ENCODE measurements around the gene EDAR. TPM values are rescaled to one million over a fixed set of nuclear protein-coding genes. Genes with fewer than 3 reads are reported as not detected.

EDAR gene
- total RNA-seq (under 1 TPM in 1 of 4 donors, not detected in 3; 0.09 TPM), polyA plus RNA-seq (not detected)
- long read RNA-seq, donor 1, result 0 reads
- long read RNA-seq, donor 2, result 0 reads
- long read RNA-seq, donor 3, result 0 reads
- long read RNA-seq, donor 4, result 0 reads

- intact Hi-C loops (cut with DNase I), result loop anchor here in 2 of 4 donors (5.0 to 10.0 kb wide), 3 partner anchors 62 to 134 kb away; no protein-coding TSS in a partner anchor
- Histone ChIP-seq H3K4me3 (ENCODE audit: low read length) (no peak within 1 kb of the TSS), H3K27me3 (ENCODE audit: control insufficient read depth, insufficient read depth) (no peaks in the 10 kb centered on the region), H3K9me3 (ENCODE audit: control insufficient read depth, low read length) (no peaks in the 10 kb centered on the region), H3K4me1 (ENCODE audit: control insufficient read depth, insufficient read depth, low read length) (no peaks in the 10 kb centered on the region), H3K27ac (ENCODE audit: low read length) (no peak within 1 kb of the TSS)
- WGBS, result 27% methylated on average over 20 of the region's 20 CpGs
- peak in 1 of 3 donors; percentile 45 for DNase-seq
- ATAC-seq, result peak; percentile 81 to 89
Observed at GRCh38 chr2:108988796-108989713, at the start of gene EDAR. EDAR (minus strand) TSS chr2:108989220; CDS start chr2:108931014, 58,206 bp downstream.

- WGBS, result 96% methylated on average over 6 of the region's 6 CpGs
- Histone ChIP-seq H3K27ac (ENCODE audit: low read length) (no peak overlapping the region), H3K9me3 (ENCODE audit: control insufficient read depth, low read length) (no peaks in the 10 kb centered on the region), H3K4me1 (ENCODE audit: control insufficient read depth, insufficient read depth, low read length) (no peaks in the 10 kb centered on the region), H3K27me3 (ENCODE audit: control insufficient read depth, insufficient read depth) (no peaks in the 10 kb centered on the region), H3K4me3 (ENCODE audit: low read length) (no peak overlapping the region)
- DNase-seq, result no peak
- intact Hi-C loops (cut with DNase I), result no loop called here
- no peak for ATAC-seq
Observed at GRCh38 chr2:109033171-109033570, 44.2 kb upstream of the EDAR start.

- DNase-seq (no peak), ATAC-seq (peak in 1 of 2 donors; percentile 23)
- Histone ChIP-seq H3K9me3 (ENCODE audit: control insufficient read depth, low read length) (no peaks in the 10 kb centered on the region), H3K4me1 (ENCODE audit: control insufficient read depth, insufficient read depth, low read length) (no peaks in the 10 kb centered on the region), H3K4me3 (ENCODE audit: low read length) (peak overlapping the region; percentile 59), H3K27me3 (ENCODE audit: control insufficient read depth, insufficient read depth) (no peaks in the 10 kb centered on the region), H3K27ac (ENCODE audit: low read length) (no peak overlapping the region)
- 61% methylated on average over 9 of the region's 9 CpGs for WGBS
- intact Hi-C loops (cut with DNase I), result no loop called here
Observed at GRCh38 chr2:109032229-109032820, 43.3 kb upstream of the EDAR start.

- DNase-seq (peak; percentile 34 to 79 (median 75)), ATAC-seq (peak; percentile 80 to 84)
- peak overlapping the region; percentile 59 for H3K4me3 ChIP-seq (ENCODE audit: low read length)
- no peak overlapping the region for H3K27ac ChIP-seq (ENCODE audit: low read length)
- no peaks in the 10 kb centered on the region for H3K4me1 ChIP-seq (ENCODE audit: control insufficient read depth, insufficient read depth, low read length)
- no peaks in the 10 kb centered on the region for H3K27me3 ChIP-seq (ENCODE audit: control insufficient read depth, insufficient read depth)
- WGBS, result 2% methylated on average over 51 of the region's 51 CpGs
- H3K9me3 ChIP-seq (ENCODE audit: control insufficient read depth, low read length), result no peaks in the 10 kb centered on the region
- intact Hi-C loops (cut with DNase I), result no loop called here
Observed at GRCh38 chr2:109031476-109032228, 42.6 kb upstream of the EDAR start.

- no peaks in the 10 kb centered on the region for H3K4me1 ChIP-seq (ENCODE audit: control insufficient read depth, insufficient read depth, low read length)
- no peak overlapping the region for H3K27ac ChIP-seq (ENCODE audit: low read length)
- WGBS, result 44% methylated on average over 14 of the region's 14 CpGs
- peak overlapping the region; percentile 59 for H3K4me3 ChIP-seq (ENCODE audit: low read length)
- ATAC-seq (no peak), DNase-seq (no peak)
- intact Hi-C loops (cut with DNase I), result no loop called here
- H3K9me3 ChIP-seq (ENCODE audit: control insufficient read depth, low read length), result no peaks in the 10 kb centered on the region
- H3K27me3 ChIP-seq (ENCODE audit: control insufficient read depth, insufficient read depth), result no peaks in the 10 kb centered on the region
Observed at GRCh38 chr2:109030870-109031475, 42.0 kb upstream of the EDAR start.

GRCh38 chr2:109029490-109030201 is 40.6 kb upstream of the EDAR start:
- H3K4me1 ChIP-seq (ENCODE audit: control insufficient read depth, insufficient read depth, low read length), result no peaks in the 10 kb centered on the region
- ATAC-seq (no peak), DNase-seq (no peak)
- no peaks in the 10 kb centered on the region for H3K9me3 ChIP-seq (ENCODE audit: control insufficient read depth, low read length)
- no peaks in the 10 kb centered on the region for H3K27me3 ChIP-seq (ENCODE audit: control insufficient read depth, insufficient read depth)
- H3K27ac ChIP-seq (ENCODE audit: low read length), result no peak overlapping the region
- intact Hi-C loops (cut with DNase I), result no loop called here
- H3K4me3 ChIP-seq (ENCODE audit: low read length), result no peak overlapping the region
- WGBS, result 71% methylated on average over 6 of the region's 6 CpGs

- DNase-seq (no peak), ATAC-seq (no peak)
- Histone ChIP-seq H3K9me3 (ENCODE audit: control insufficient read depth, low read length) (no peaks in the 10 kb centered on the region), H3K27me3 (ENCODE audit: control insufficient read depth, insufficient read depth) (no peaks in the 10 kb centered on the region), H3K4me1 (ENCODE audit: control insufficient read depth, insufficient read depth, low read length) (no peaks in the 10 kb centered on the region), H3K27ac (ENCODE audit: low read length) (no peak overlapping the region), H3K4me3 (ENCODE audit: low read length) (no peak overlapping the region)
- 83% methylated on average over 5 of the region's 5 CpGs for WGBS
- intact Hi-C loops (cut with DNase I), result no loop called here
Observed at GRCh38 chr2:109028738-109029489, 39.9 kb upstream of the EDAR start.

- 94% methylated on average over 6 of the region's 6 CpGs for WGBS
- DNase-seq, result no peak
- Histone ChIP-seq H3K9me3 (ENCODE audit: control insufficient read depth, low read length) (no peaks in the 10 kb centered on the region), H3K4me3 (ENCODE audit: low read length) (no peak overlapping the region), H3K27ac (ENCODE audit: low read length) (no peak overlapping the region), H3K27me3 (ENCODE audit: control insufficient read depth, insufficient read depth) (no peaks in the 10 kb centered on the region), H3K4me1 (ENCODE audit: control insufficient read depth, insufficient read depth, low read length) (no peaks in the 10 kb centered on the region)
- no peak for ATAC-seq
- intact Hi-C loops (cut with DNase I), result no loop called here
Observed at GRCh38 chr2:109028277-109028676, 39.3 kb upstream of the EDAR start.

GRCh38 chr2:109027702-109028101 is 38.7 kb upstream of the EDAR start:
- no peak for ATAC-seq

More at GRCh38 chr2:109027702-109028101, 38.7 kb upstream of the EDAR start:
- no peak for DNase-seq
- WGBS, result 95% methylated on average over 5 of the region's 5 CpGs
- H3K27me3 ChIP-seq (ENCODE audit: control insufficient read depth, insufficient read depth), result no peaks in the 10 kb centered on the region
- H3K9me3 ChIP-seq (ENCODE audit: control insufficient read depth, low read length), result no peaks in the 10 kb centered on the region
- intact Hi-C loops (cut with DNase I), result no loop called here
- no peaks in the 10 kb centered on the region for H3K4me1 ChIP-seq (ENCODE audit: control insufficient read depth, insufficient read depth, low read length)
- H3K4me3 ChIP-seq (ENCODE audit: low read length), result no peak overlapping the region
- H3K27ac ChIP-seq (ENCODE audit: low read length), result no peak overlapping the region
